GM12874 (cell line): ENCODE measurements around the gene DDX1.

Experiments used
- TF ChIP-seq, protein P1 (sequence below): IDR thresholded peaks from 2 replicates; pipeline ENCODE4 v1.5.1; 2011; ENCODE audit warnings: low read depth, mild to moderate bottlenecking, control low read depth, low read length, moderate library complexity; ENCODE audit not compliant: insufficient read depth

DDX1 gene

GRCh38 chr2:15616850-15617777 lies 25.4 kb downstream of the DDX1 start:
- TF ChIP-seq, protein P1, sequence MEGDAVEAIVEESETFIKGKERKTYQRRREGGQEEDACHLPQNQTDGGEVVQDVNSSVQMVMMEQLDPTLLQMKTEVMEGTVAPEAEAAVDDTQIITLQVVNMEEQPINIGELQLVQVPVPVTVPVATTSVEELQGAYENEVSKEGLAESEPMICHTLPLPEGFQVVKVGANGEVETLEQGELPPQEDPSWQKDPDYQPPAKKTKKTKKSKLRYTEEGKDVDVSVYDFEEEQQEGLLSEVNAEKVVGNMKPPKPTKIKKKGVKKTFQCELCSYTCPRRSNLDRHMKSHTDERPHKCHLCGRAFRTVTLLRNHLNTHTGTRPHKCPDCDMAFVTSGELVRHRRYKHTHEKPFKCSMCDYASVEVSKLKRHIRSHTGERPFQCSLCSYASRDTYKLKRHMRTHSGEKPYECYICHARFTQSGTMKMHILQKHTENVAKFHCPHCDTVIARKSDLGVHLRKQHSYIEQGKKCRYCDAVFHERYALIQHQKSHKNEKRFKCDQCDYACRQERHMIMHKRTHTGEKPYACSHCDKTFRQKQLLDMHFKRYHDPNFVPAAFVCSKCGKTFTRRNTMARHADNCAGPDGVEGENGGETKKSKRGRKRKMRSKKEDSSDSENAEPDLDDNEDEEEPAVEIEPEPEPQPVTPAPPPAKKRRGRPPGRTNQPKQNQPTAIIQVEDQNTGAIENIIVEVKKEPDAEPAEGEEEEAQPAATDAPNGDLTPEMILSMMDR: no peak

- TF ChIP-seq, protein P1: no peak
These were observed 26.2 kb downstream of the DDX1 start for GRCh38 chr2:15617778-15618448.

DNA sequence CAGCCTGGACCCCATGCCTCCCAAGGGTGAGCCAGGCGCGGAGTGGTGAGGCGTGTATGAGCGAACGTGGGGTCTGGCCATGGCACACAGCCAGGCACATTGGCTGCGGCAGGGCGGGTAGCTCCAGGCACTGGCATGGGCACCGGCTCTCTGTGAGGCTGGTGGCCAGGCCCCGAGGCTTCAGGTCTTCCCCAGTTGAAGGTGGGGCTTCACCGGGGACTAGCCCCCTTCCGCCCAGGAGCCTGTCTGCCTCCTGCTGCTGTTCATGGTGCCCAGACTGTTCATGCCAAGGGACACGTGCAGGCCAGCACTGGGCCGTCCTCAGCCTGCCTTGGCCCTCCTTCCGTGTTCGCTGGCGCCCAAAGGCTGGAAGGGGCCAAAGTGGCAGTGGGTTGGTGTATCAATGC lies 26.8 kb downstream of the DDX1 start:
- TF ChIP-seq, protein P1: no peak

GRCh38 chr2:15619076-15619475 lies 27.4 kb downstream of the DDX1 start:
- TF ChIP-seq, protein P1: no peak

GRCh38 chr2:15619510-15619909 lies 27.8 kb downstream of the DDX1 start:
- TF ChIP-seq, protein P1: no peak

- TF ChIP-seq, protein P1: no peak
These were observed 28.3 kb downstream of the DDX1 start for GRCh38 chr2:15619938-15620337.

GRCh38 chr2:15620340-15620739 lies 28.7 kb downstream of the DDX1 start:
- TF ChIP-seq, protein P1: no peak
